KMS-11 (cell line): Measurements from ENCODE around the gene BCAS4.

Source experiments
- H2AFZ ChIP-seq: fragments of 200-600 bp; sonication (generic); 2 replicates; pipeline ENCODE4 v1.6.1; 2016; ENCODE audit warnings: antibody characterized with exemption, mixed run types, low read depth
- H3K27ac ChIP-seq: fragments of 200-600 bp; sonication (generic); 2 replicates; pipeline ENCODE4 v1.6.1; 2016; ENCODE audit warnings: mild to moderate bottlenecking, mixed run types
- H3K27me3 ChIP-seq: fragments of 200-600 bp; sonication (generic); 2 replicates; pipeline ENCODE4 v1.6.1; 2017; ENCODE audit warnings: mild to moderate bottlenecking, low read depth, mixed run types, moderate library complexity; ENCODE audit not compliant: insufficient read depth
- H3K36me3 ChIP-seq: fragments of 200-600 bp; sonication (generic); 2 replicates; pipeline ENCODE4 v1.6.1; 2017; ENCODE audit warnings: mild to moderate bottlenecking, mixed run types; ENCODE audit not compliant: insufficient read depth
- H3K4me1 ChIP-seq: fragments of 200-600 bp; sonication (generic); 2 replicates; pipeline ENCODE4 v1.6.1; 2016; ENCODE audit warnings: mild to moderate bottlenecking, low read depth, mixed run types; ENCODE audit not compliant: poor library complexity, severe bottlenecking
- H3K4me2 ChIP-seq: fragments of 200-600 bp; sonication (generic); 2 replicates; pipeline ENCODE4 v1.7.0; 2016; ENCODE audit warnings: mild to moderate bottlenecking, mixed run types
- H3K4me3 ChIP-seq: fragments of 200-600 bp; sonication (generic); IDR thresholded peaks from 2 replicates; pipeline ENCODE4 v1.6.1; 2017; ENCODE audit warnings: low read depth, low read length, mixed read lengths; ENCODE audit not compliant: insufficient read depth
- H3K79me2 ChIP-seq: fragments of 200-600 bp; sonication (generic); 2 replicates; pipeline ENCODE4 v1.6.1; 2016; ENCODE audit warnings: low read depth, mixed run types; ENCODE audit not compliant: insufficient read depth
- H3K9ac ChIP-seq: fragments of 200-600 bp; sonication (generic); 2 replicates; pipeline ENCODE4 v1.6.1; 2016; ENCODE audit warnings: mild to moderate bottlenecking, mixed run types
- H4K20me1 ChIP-seq: fragments of 200-600 bp; sonication (generic); 2 replicates; pipeline ENCODE4 v1.6.1; 2016; ENCODE audit warnings: mild to moderate bottlenecking, mixed run types; ENCODE audit not compliant: insufficient read depth
- TF ChIP-seq, protein P1 (sequence below): fragments of 200-600 bp; sonication (generic); conservative IDR thresholded peaks from 2 replicates; pipeline ENCODE4 v1.6.1; 2017; ENCODE audit warnings: low read depth, mild to moderate bottlenecking, antibody characterized with exemption, low read length, moderate library complexity, mixed read lengths

Gene BCAS4

DNA sequence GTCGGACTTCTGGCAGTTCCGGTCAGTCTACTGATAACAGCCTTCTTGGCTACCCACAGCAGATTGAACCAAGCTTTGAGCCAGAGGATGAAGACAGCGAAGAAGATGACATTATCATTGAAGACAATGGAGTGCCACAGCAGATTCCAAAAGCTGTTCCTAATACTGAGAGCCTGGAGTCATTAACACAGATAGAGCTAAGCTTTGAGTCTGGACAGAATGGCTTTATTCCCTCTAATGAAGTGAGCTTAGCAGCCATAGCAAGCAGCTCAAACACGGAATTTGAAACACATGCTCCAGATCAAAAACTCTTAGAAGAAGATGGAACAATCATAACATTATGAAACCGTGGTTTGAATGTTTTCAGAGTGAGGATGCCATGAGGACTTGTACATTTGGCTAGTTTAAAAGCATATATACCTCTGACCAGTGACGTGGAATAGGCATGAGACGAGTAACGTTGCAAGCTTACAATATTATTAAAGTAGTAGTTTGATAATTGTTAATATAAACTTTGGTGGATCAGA is 44.7 kb upstream of the BCAS4 start:
- no peak overlapping the region for H3K9ac ChIP-seq
- no peaks in the 10 kb centered on the region; the same call in 1 of the 2 replicates for H3K36me3 ChIP-seq
- no peaks in the 10 kb centered on the region for H3K79me2 ChIP-seq
- TF ChIP-seq, protein P1, sequence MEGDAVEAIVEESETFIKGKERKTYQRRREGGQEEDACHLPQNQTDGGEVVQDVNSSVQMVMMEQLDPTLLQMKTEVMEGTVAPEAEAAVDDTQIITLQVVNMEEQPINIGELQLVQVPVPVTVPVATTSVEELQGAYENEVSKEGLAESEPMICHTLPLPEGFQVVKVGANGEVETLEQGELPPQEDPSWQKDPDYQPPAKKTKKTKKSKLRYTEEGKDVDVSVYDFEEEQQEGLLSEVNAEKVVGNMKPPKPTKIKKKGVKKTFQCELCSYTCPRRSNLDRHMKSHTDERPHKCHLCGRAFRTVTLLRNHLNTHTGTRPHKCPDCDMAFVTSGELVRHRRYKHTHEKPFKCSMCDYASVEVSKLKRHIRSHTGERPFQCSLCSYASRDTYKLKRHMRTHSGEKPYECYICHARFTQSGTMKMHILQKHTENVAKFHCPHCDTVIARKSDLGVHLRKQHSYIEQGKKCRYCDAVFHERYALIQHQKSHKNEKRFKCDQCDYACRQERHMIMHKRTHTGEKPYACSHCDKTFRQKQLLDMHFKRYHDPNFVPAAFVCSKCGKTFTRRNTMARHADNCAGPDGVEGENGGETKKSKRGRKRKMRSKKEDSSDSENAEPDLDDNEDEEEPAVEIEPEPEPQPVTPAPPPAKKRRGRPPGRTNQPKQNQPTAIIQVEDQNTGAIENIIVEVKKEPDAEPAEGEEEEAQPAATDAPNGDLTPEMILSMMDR = no peak
- no peak overlapping the region for H3K27ac ChIP-seq
- H3K4me2 ChIP-seq = no peak overlapping the region
- no peaks in the 10 kb centered on the region for H4K20me1 ChIP-seq
- H2AFZ ChIP-seq = no peak overlapping the region
- H3K4me1 ChIP-seq = peaks cover 16% of the 10 kb centered on the region
- no peaks in the 10 kb centered on the region for H3K27me3 ChIP-seq
- no peak overlapping the region for H3K4me3 ChIP-seq

DNA sequence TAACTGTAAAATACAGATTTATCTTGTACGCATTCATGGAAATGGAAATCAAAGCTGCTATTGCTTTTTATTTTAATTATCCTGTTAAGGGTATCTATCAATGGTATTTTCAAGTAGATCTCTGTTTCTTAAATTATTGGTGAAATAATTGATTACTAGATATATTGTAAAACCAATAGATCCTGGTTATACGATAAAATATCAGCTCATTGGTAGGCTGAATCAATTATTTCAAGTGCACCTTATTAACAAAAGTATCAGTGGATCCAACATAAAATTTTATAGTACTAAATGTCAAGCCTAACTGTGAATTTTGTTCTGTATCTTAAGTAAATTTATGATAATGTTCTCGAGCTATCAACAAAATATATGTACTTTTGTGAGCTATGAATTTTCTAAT is 41.7 kb upstream of the BCAS4 start:
- H2AFZ ChIP-seq = no peak overlapping the region
- no peak overlapping the region for H3K9ac ChIP-seq
- no peaks in the 10 kb centered on the region for H4K20me1 ChIP-seq
- no peak overlapping the region for H3K4me2 ChIP-seq
- H3K4me1 ChIP-seq = peaks cover under 1% of the 10 kb centered on the region
- H3K36me3 ChIP-seq = no peaks in the 10 kb centered on the region; the same call in 1 of the 2 replicates
- no peak overlapping the region for H3K4me3 ChIP-seq
- H3K27me3 ChIP-seq = no peaks in the 10 kb centered on the region
- TF ChIP-seq, protein P1 = no peak
- H3K27ac ChIP-seq = no peak overlapping the region
- H3K79me2 ChIP-seq = no peaks in the 10 kb centered on the region

DNA sequence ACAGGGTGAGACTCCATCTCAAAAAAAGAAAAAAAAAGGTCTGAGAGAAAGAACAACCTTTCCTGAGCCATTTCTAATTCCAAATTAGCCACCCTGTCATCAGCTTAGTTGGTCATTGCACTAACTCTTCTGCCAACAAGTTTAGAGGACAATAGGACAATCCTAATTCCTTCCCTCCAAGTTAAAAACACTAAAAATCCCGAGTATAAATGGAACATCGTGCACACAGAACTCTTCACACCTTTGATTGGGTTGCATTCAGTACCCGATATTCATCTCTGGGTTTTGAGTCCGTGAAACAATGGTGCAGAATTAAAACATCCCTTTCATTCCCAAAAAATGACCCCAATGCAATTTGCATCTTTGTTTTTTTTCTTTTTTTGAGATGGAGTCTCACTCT is 40.4 kb upstream of the BCAS4 start:
- Histone ChIP-seq H3K4me1 (no peaks in the 10 kb centered on the region), H4K20me1 (no peaks in the 10 kb centered on the region), H3K4me3 (no peak overlapping the region), H2AFZ (no peak overlapping the region), H3K79me2 (no peaks in the 10 kb centered on the region), H3K9ac (no peak overlapping the region), H3K36me3 (no peaks in the 10 kb centered on the region), H3K27ac (no peak overlapping the region), H3K4me2 (no peak overlapping the region), H3K27me3 (no peaks in the 10 kb centered on the region)
- TF ChIP-seq, protein P1 = no peak

DNA sequence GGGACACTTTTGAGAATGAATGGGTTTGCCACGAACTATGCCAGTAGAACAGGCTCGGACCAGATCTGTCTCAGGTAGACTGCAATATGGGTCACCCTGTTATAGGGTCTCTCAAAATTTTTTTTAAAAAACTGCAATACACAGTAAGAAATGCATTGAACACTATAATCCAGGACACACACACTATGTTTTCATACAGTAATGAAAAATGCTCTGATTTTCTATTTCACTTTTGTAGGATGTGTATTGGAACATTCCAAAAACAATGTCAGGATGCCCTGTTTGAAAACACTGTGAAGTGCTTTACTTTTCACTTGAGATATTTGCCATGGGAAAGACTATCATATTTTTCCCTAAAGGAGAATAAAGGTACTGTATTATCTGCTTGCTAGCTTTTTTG is 38.4 kb upstream of the BCAS4 start:
- Histone ChIP-seq H3K27ac (no peak overlapping the region), H3K9ac (no peak overlapping the region), H2AFZ (no peak overlapping the region), H3K4me2 (no peak overlapping the region), H3K79me2 (no peaks in the 10 kb centered on the region), H3K4me3 (no peak overlapping the region), H3K4me1 (no peaks in the 10 kb centered on the region), H3K27me3 (no peaks in the 10 kb centered on the region), H3K36me3 (no peaks in the 10 kb centered on the region), H4K20me1 (no peaks in the 10 kb centered on the region)
- TF ChIP-seq, protein P1 = no peak
